GM23338 (cell line): ENCODE data around the gene SLC6A11. TPM values are rescaled to one million over a fixed set of nuclear protein-coding genes. Genes with fewer than 3 reads are reported as not detected.

Experiments used
- ATAC-seq: fragments of 200-7000 bp; cut with Tn5 transposase; 3 replicates; pipeline ENCODE4 v1.9.1; 2020
- DNase-seq: peaks from one replicate; pipeline ENCODE4 v3.0.0-alpha.2; 2015; ENCODE audit warnings: low spot score
- H2AFZ ChIP-seq: fragments of 200-600 bp; sonication (generic); 2 replicates; pipeline ENCODE4 v1.8.0; 2016; ENCODE audit warnings: antibody characterized with exemption, mild to moderate bottlenecking, moderate library complexity
- H3F3A ChIP-seq: fragments of 200-600 bp; sonication (generic); replicated peaks from 2 replicates; pipeline ENCODE4 v1.8.0; 2017; ENCODE audit warnings: antibody characterized with exemption, mixed run types, low read depth
- H3K27ac ChIP-seq: fragments of 200-600 bp; sonication (generic); 2 replicates; pipeline ENCODE4 v1.6.1; 2016; ENCODE audit warnings: low read depth
- H3K27me3 ChIP-seq: fragments of 200-600 bp; sonication (generic); 2 replicates; pipeline ENCODE4 v1.8.0; 2016; ENCODE audit warnings: mild to moderate bottlenecking, mixed run types, moderate library complexity; ENCODE audit not compliant: insufficient read depth
- H3K36me3 ChIP-seq: fragments of 200-600 bp; sonication (generic); 2 replicates; pipeline ENCODE4 v1.8.0; 2016; ENCODE audit warnings: mild to moderate bottlenecking; ENCODE audit not compliant: insufficient read depth
- H3K4me1 ChIP-seq: fragments of 200-600 bp; sonication (generic); 2 replicates; pipeline ENCODE4 v1.8.0; 2016; ENCODE audit warnings: mild to moderate bottlenecking, moderate library complexity; ENCODE audit not compliant: insufficient read depth
- H3K4me2 ChIP-seq: fragments of 200-600 bp; sonication (generic); 2 replicates; pipeline ENCODE4 v1.7.1; 2017; ENCODE audit warnings: mixed run types
- H3K4me3 ChIP-seq: fragments of 200-600 bp; sonication (generic); 2 replicates; pipeline ENCODE4 v1.6.1; 2016; ENCODE audit warnings: mixed run types
- H3K79me2 ChIP-seq: fragments of 200-600 bp; sonication (generic); replicated peaks from 2 replicates; pipeline ENCODE4 v1.8.0; 2017; ENCODE audit warnings: mild to moderate bottlenecking; ENCODE audit not compliant: insufficient read depth
- H3K9me2 ChIP-seq: fragments of 200-600 bp; sonication (generic); 2 replicates; pipeline ENCODE4 v1.8.0; 2017; ENCODE audit not compliant: insufficient read depth
- H4K20me1 ChIP-seq: fragments of 200-600 bp; sonication (generic); replicated peaks from 2 replicates; pipeline ENCODE4 v1.8.0; 2017; ENCODE audit warnings: mild to moderate bottlenecking; ENCODE audit not compliant: insufficient read depth
- H3K27ac Mint-ChIP-seq: 2 replicates; pipeline ENCODE4 v1.8.0; 2020; ENCODE audit warnings: inconsistent platforms, mild to moderate bottlenecking, moderate library complexity, mixed read lengths
- H3K27me3 Mint-ChIP-seq: 3 replicates; pipeline ENCODE4 v1.8.0; 2022; ENCODE audit warnings: low read depth, mild to moderate bottlenecking, moderate library complexity, mixed read lengths, inconsistent platforms; ENCODE audit not compliant: insufficient read depth, poor library complexity
- H3K36me3 Mint-ChIP-seq: 3 replicates; pipeline ENCODE4 v1.8.0; 2021; ENCODE audit warnings: low read depth, mild to moderate bottlenecking, inconsistent platforms, moderate library complexity, mixed read lengths
- H3K4me1 Mint-ChIP-seq: 3 replicates; pipeline ENCODE4 v1.8.0; 2020; ENCODE audit warnings: mild to moderate bottlenecking, inconsistent platforms, mixed read lengths
- H3K4me3 Mint-ChIP-seq: 3 replicates; pipeline ENCODE4 v1.8.0; 2021; ENCODE audit warnings: moderate library complexity, mild to moderate bottlenecking, inconsistent platforms, mixed read lengths
- H3K9me3 Mint-ChIP-seq: 3 replicates; pipeline ENCODE4 v1.8.0; 2020; ENCODE audit warnings: moderate library complexity, mild to moderate bottlenecking, inconsistent platforms, mixed read lengths
- CREB1 ChIP-seq: fragments of 250-450 bp; sonication (Bioruptor Pico); IDR thresholded peaks from 2 replicates; pipeline ENCODE4 v1.5.0; 2020; ENCODE audit warnings: low read depth, mild to moderate bottlenecking, moderate library complexity
- CTCF ChIP-seq, 2 experiments: fragments of 200-600 bp in 1 of 2; sonication (generic) in 1 of 2; conservative IDR thresholded peaks; 2 replicates each; pipeline versions ENCODE4 v1.5.1 to v1.6.1; 2016 to 2017; ENCODE audit warnings: antibody characterized with exemption in 2 of 2, low read depth in 2 of 2, mild to moderate bottlenecking in 2 of 2, moderate library complexity in 1 of 2
- ZNF462 ChIP-seq: fragments of 250-450 bp; sonication (Bioruptor Pico); IDR thresholded peaks from 2 replicates; pipeline ENCODE4 v1.5.0; 2020; ENCODE audit warnings: mild to moderate bottlenecking, moderate library complexity
- polyA plus RNA-seq: library from polyadenylated mRNA; unstranded; fragments of >200 nt; fragmentation: Nextera tagmentation; extraction: Ambion mirVana; gene quantifications from 2 replicates; pipeline ENCODE4 v1.2.1, GENCODE V29; 2016
- total RNA-seq: library from RNA; depleted of rRNA; stranded (reverse); fragments of >200 nt; shearing (Covaris generic); gene quantifications from 2 replicates; pipeline ENCODE4 v1.2.3, GENCODE V29; 2014

The SLC6A11 gene
- total and polyA plus RNA-seq, 2 experiments from 2014 or later, result 0.47 to 1.1 TPM

- no peak for TF ChIP-seq CTCF (conservative IDR thresholded peaks at IDR 0.05; ENCODE audit: low read depth in 2 of 2)
- no peak for TF ChIP-seq ZNF462 (CRISPR knock-in tag)
Observed at GRCh38 chr3:10855083-10855870, 39.2 kb downstream of the SLC6A11 start (continued).

- H3K27ac ChIP-seq, result no peak overlapping the region
- Mint-ChIP-seq H3K27ac (no peak overlapping the region), H3K27me3 (peaks cover 7% of the 10 kb centered on the region), H3K36me3 (peaks cover 4% of the 10 kb centered on the region; the same call in 1 of the 3 replicates), H3K4me1 (peaks cover 3% of the 10 kb centered on the region; the same call in 2 of the 3 replicates), H3K9me3 (peaks cover 9% of the 10 kb centered on the region; the same call in 2 of the 3 replicates), H3K4me3 (no peak overlapping the region)
- no peaks in the 10 kb centered on the region for H3K27me3 ChIP-seq
- DNase-seq (peak; percentile 58), ATAC-seq (peak; percentile 68)
- no peaks in the 10 kb centered on the region for H3K79me2 ChIP-seq
- no peaks in the 10 kb centered on the region for H3K36me3 ChIP-seq
- no peak overlapping the region for H3K4me2 ChIP-seq
- H3K4me1 ChIP-seq, result no peaks in the 10 kb centered on the region
- no peaks in the 10 kb centered on the region for H4K20me1 ChIP-seq
- no peak overlapping the region for H3K4me3 ChIP-seq
- no peaks in the 10 kb centered on the region for H3F3A ChIP-seq
- TF ChIP-seq CTCF (conservative IDR thresholded peaks at IDR 0.05; ENCODE audit: low read depth in 2 of 2) (peak; percentile 55 to 57), CREB1 (no peak)
- H3K9me2 ChIP-seq, result no peaks in the 10 kb centered on the region
- H2AFZ ChIP-seq, result no peak overlapping the region
Observed at GRCh38 chr3:10855871-10856662, 40.0 kb downstream of the SLC6A11 start.
